Hematopoietic multipotent progenitor cell treated with erythropoietin and hydrocortisone succinate and interleukin-3 and kit ligand, for 17 days (in vitro differentiated cells): Measurements from ENCODE around the gene RABGAP1L.

ENCODE experiments used
- DNase-seq: peaks from one replicate; pipeline ENCODE4 v3.0.0-alpha.2; 2015; ENCODE audit warnings: low spot score

RABGAP1L gene

DNA sequence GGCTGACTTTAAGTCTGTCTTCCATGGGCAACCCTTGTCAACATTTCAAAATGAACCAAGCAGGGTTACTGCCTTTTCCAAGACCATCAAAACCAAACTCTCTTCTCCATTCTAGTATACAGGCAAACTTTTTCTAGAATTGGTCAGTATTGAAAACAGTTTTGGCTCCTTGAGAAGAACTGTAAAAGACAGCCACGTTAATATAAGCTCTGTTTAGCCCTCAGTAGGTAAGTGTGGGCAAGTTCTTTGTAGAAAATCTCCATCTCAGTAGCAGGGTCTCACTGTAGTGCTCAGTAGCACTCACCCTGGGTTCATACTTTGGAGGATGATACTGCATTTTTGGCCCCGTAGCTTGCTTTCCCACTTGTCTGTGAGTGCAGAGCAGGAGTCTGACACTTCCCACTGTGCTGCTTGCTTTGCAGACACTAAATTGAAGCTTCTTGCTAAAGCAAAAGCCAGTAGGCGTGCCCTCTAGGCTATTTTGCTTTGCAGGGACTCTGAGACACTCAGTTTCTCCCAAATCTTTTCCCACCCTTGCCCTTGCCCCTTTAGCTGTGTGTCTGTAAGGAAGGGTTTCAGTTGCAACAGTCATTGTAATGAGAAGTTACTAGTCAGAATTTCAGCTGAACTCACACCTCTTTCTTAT is 806.2 kb downstream of the RABGAP1L start:
- DNase-seq, result peak; percentile 82

- DNase-seq, result no peak
Measured at GRCh38 chr1:174966008-174966572, 806.8 kb downstream of the RABGAP1L start.

DNA sequence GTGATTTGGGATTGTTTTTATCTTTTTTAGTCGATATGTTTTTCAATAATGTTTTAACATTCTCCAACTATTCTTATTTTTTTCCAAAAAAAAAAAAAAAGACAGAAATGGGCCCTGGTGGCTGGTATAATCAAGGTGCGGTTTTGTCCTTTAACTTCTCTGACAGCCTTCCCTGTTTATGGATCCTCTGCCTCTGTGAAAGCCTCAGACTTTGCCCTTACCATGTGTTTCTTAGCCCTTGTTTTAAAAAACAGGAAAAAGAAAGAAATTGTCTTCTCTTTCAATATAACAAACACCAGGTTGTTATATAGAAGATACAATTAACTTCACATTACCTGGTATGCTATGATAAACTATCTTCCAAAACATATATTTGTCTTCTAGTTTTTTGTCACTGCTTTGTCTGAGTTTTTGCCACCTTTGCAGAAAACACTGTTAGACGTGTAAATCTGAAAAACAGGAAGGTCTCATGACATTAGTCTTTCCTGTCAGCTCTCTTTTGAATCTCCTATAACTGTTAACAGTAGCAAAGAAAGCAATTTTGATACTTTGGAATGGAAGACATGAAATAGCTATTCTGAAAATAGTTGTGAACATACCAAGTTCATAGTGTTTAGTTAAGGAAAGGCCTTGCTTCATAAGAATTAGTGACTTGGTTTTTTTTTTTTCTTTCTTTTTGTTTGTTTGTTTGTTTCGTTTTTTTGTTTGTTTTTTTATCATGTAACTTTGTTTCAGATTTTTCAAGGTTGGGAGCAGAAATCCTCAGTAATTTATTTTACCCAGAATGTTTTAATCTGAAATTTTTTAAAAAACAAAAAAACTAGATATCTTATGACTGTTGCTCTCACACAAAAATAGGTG is 808.8 kb downstream of the RABGAP1L start:
- no peak for DNase-seq

GRCh38 chr1:174968750-174969244 is 809.5 kb downstream of the RABGAP1L start:
- no peak for DNase-seq

GRCh38 chr1:174969977-174970376 is 810.7 kb downstream of the RABGAP1L start:
- DNase-seq, result no peak

DNA sequence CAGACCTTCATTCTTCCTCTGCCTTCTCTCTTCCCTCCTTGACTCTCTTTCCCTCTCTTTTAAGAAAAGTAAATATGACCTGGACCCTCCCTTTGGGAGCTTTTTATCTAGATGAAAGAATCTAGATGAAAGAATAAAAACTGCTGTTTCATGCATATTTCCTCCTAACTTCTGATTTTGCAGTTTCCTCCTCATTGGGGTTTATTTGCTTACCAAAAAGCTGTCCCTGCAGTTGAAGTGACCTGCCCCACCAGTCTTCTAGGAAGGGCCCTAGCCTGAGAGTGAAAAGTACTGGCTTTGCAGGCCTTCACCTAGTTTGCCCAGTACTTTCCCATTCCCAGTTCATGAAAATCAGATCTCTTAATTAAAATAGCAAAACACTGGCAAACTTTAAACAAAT is 812.1 kb downstream of the RABGAP1L start:
- DNase-seq, result no peak

- DNase-seq, result no peak
Measured at GRCh38 chr1:174971902-174972301, 812.6 kb downstream of the RABGAP1L start.

- DNase-seq, result no peak
Measured at GRCh38 chr1:174974711-174975119, 815.4 kb downstream of the RABGAP1L start.

GRCh38 chr1:174975764-174976163 is 816.4 kb downstream of the RABGAP1L start:
- DNase-seq, result no peak

GRCh38 chr1:174976436-174977108 is 817.3 kb downstream of the RABGAP1L start:
- no peak for DNase-seq

DNA sequence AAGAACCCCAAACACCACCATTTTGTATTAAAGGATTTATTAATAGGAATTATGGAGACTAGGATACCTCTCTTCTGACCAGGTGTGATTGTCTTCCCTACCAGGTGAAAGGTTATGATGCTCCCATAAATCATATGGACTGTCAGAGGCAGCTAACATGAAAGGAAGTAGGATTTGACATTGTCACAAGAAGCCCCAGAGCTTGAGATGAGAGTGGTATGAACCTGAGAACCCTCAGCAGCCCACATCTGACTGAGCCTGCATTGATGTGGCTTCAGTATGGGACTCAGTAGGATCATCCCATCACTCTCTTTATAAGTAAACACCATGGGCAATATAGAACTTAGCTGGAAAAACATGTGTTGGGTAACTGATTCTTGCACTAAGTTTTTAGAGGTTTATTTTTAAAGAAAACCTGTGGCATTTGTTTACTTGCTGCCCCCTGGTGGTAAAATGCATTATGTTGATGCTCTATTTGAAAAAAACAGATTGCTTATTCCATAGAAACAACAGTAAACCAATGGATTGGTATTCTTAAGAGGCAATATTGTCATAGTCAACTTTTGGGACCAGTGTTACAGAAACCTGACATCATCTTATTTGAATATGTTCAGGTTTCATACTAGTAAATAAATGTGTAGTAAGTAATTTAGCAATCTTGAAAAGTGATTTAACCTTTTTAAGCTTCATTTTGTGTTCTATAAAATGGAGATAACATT is 823.8 kb downstream of the RABGAP1L start:
- DNase-seq, result peak; percentile 82

DNA sequence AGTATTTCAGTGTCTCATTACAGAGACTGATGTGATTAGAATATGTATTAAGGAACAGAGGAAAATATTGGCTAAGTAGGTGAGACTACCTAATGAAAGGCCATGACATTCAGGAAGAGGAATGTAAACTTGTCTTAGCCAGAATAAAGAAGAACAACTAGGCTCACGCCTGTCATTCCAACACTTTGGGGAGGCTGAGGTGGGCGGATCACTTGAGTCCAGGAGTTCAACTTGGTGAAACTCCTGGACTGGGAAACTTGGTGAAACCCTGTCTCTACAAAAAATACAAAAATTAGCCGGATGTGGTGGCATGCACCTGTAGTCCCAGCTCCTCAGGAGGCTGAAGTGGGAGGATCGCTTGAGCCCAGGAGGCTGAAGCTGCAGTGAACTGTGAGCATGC is 825.6 kb downstream of the RABGAP1L start:
- DNase-seq, result no peak

DNA sequence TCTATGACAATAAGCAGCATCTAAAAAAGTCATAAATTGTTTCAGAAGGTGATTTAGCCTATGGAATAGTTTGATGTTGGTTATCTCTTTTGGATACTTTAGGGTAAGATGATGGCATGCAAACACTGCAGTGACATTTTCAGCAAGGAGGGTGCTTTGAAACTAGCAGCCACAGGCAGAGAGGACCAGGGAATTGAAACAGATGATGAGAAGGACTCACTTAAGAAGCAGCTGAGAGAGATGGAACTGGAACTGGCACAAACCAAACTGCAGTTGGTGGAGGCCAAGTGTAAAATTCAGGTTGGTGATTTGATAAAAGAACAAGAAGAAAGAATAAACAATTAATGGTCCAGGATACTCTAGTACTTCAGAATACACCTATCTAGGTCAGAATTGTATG is 829.2 kb downstream of the RABGAP1L start:
- no peak for DNase-seq

- no peak for DNase-seq
Measured at GRCh38 chr1:174988986-174989385, 829.7 kb downstream of the RABGAP1L start.

- no peak for DNase-seq
Measured at GRCh38 chr1:174989536-174990220, 830.4 kb downstream of the RABGAP1L start.

DNA sequence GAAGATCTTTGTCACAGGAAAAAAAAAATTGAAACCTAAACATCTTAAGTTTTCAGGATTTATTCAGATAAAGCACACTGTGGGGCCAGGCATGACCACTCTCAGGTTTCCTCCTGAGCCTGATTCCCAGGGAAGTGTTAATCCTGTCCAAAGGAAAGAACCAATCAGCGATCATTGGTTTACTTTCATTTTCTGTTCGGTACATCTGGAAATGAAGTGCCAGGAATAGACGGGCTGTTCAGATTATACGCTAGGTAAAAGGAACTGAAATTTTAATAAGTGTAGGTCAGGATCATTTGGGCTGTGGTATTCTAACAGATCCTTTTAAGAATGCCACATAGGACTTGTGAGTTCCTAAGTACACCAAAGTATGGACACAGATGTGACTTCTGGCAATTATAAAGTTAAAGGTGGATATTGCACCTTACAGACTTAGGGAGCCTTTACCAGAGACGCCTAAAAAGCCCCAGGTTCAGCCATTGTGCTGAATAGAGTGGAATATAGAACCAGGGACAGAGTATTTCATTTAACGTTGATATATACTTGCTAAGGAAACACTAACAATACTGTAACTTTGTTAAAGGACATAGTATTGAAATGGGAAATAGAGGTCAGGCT is 831.2 kb downstream of the RABGAP1L start:
- DNase-seq, result peak; percentile 51

- DNase-seq, result no peak
Measured at GRCh38 chr1:174991473-174991872, 832.2 kb downstream of the RABGAP1L start.

DNA sequence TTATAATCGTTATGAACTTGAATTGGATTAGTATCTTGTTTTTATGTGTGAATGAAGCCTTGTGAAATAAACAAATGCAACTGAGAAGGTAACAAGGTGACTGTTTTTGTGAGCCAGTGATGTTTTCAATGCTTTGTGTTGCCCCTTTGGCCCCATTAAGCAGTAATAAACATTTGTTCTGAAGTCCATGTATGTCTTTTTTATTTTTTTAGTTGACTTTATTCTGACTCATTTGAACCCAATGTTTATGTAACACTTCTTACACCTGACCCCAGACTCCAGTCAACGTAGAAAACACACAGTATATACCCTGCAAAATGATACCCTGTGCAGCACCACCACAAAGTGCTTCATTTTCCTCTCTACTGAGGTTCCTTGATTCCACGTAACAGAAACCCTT is 835.8 kb downstream of the RABGAP1L start:
- no peak for DNase-seq

GRCh38 chr1:174995916-174996315 is 836.6 kb downstream of the RABGAP1L start:
- no peak for DNase-seq

GRCh38 chr1:174996476-174996875 is 837.2 kb downstream of the RABGAP1L start:
- DNase-seq, result no peak

- DNase-seq, result no peak
Measured at GRCh38 chr1:174997041-174997440, 837.7 kb downstream of the RABGAP1L start.
